Measurements from ENCODE around the gene UBP1.
"Not testable (repeated sequence)": the region's sequence is repeated elsewhere in the genome, so short reads cannot be mapped to it uniquely, and the experiment has no call there.

UBP1 gene

DNA sequence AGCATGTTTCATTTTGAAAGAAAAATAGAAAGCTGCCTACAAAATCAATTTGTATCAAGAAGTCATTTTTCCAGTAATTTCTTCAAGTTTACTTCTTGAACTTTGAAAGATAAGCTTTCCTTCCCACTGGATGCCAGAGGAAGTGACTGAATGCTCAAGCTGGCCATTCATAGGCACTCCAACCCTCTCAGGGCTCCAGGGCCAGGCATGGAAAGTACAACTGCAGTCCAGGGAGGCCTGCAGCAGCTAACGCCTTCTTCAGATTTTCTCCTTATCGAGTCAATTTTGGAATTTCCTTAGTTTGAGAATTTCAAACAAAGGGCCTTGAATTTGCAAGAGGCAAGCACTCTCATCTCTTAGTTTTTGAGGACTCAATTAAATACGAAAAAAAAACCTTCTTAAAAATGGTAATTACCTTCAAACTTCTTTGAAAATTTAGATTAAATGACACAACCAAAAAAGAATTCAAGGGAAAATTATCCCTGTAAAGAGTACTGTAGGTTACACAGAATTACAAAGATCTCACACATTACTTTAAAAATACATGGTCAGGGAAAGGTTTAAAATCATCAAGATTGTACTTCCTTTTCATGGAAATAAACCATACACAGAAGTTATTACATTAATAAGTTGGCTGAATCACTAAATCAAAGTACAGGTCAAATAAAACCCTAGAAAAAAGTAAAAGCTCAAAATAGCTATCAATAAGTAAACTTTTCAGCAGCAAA, 2.5 kb downstream of the UBP1 start:
- no peak for DNase-seq (ENCODE audit: low spot score)

DNA sequence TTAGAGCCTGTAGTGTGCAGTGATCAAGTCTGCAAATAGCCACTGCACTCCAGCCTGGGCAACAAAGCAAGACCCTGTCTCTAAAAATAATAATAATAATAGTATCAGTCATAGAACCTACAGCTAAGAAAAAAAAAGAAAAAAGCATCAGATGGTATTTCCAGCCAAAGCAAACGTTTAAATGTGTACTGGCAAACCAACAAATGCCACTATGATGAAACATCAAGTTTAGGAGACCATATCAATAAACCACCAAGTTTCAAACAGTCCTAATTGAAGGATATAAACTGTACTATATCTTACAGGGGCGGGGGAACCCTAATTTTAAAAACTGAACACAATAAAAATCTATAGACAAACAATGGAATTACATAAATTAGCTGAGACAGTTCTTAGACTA, 6.4 kb downstream of the UBP1 start:
- no peak for DNase-seq (ENCODE audit: low spot score)

DNA sequence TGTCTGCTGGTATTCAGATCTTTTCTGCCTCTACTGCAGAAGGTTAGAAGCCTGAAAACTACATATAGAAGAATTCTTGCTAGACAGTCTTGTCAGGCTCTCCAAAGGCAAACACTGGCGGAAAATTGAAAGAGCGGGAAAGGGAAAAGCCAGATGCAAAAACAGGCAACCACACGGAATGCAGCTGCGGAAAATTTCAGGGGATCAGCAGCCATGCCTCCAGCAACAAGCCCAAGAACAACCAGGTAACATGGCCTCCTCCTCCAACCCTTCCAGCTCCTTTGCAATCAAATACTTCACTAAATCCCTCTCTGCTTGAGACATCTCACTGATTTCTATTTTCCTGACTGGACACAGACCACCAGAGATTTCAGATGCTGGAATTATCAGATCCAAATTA, 9.6 kb downstream of the UBP1 start:
- no peak for DNase-seq (ENCODE audit: low spot score)

DNA sequence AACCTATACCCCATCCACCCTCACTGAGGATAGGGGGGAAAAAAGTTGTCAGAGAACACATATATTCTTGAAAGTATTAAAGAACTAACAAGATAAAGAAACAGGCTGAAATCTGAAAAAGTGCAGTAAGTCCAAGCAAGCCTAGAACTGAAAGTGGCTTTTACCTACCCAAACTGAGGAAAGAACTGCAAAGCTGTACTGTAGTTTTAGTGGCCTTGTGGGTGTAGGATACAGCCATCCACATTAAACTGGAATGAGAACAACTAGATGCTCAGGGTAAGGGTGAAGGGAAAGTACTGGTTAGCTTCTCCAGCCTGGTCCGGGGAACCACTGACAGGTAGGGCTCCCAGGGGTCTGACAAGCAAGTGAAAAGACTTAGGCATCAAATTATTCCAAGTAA, 10.1 kb downstream of the UBP1 start:
- DNase-seq (ENCODE audit: low spot score) = no peak

DNA sequence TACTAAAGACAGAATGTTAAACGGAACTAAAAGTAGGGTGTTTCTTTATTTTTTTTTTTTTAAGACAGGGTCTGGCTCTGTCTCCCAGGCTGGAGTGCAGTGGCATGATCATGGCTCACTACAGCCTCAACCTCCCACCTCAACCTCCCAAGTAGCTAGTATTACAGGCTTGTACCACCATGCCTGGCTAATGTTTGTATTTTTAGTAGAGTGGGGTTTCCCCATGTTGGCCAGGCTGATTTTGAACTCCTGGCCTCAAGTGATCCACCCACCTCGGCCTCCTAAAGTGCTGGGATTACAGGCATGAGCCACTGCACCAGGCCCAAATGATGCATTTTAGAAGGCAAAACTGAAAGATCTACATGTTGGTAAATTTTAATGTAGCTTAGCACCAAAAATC, 10.9 kb downstream of the UBP1 start:
- DNase-seq (ENCODE audit: low spot score) = not testable (repeated sequence)

DNA sequence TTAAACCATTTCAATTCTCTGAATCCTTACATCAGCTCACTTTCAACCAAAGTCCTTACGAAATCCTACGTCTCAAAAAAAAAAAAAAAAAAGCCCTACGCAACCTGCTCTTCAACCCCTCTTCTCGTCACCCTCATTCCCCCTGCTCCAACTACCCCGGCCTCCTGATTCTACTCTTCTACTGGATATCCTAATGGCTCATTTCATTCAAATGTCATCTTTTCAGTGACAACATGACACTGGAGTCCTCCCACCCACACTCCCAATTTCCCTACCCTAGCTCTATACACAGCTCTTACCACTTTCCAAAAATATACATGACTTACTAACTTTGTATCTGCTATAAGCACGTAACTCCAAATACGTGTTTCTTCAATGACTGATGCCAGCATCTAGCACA, 11.5 kb downstream of the UBP1 start:
- DNase-seq (ENCODE audit: low spot score) = no peak

DNA sequence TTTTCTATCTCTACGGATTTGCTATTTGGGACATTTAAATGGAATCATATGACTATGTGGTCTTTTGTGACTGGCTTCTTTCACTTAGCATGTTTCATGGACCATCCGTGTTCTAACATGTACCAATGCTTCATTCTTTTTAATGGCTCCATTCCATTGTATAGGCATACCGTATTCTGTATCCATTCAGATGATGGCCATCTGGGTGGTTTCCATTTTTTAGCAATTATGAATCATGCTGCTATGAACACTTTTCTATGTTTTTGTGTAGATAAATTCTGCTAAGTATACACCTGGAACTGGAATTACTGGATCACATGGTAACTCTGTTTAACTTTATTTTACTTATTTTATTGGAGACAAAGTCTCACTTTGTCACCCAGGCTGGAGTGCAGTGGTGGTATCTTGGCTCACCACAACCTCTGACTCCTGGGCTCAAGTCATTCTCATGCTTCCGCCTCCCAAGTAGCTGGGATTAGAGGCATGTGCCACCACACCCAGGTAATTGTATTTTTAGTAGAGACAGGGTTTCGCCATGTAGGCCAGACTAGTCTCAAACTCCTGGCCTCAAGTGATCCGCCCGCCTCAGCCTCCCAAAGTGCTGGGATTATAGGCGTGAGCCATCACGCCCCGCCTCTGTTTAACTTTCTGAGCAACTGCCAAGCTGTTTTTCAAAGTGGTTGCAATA, 13.4 kb downstream of the UBP1 start:
- DNase-seq (ENCODE audit: low spot score) = no peak

DNA sequence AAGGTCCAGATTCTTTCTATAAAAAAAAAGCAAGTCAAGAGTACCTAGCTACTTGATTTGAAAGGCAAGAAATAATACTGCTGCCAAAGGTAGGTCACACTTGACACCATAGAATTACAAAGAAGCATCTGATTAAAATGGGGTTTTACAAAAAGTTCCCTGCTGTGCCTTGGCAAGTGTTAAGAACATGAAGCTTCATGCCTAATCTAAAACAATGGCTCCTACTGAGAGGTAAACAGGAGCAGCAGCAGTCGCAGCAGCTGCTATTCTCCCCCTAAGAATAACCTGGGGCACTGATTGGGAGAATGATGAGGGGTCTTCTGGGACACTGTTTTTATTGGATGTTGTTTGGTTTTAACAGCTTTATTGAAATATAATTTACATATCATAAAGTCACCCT, 14.1 kb downstream of the UBP1 start:
- DNase-seq (ENCODE audit: low spot score) = no peak

DNA sequence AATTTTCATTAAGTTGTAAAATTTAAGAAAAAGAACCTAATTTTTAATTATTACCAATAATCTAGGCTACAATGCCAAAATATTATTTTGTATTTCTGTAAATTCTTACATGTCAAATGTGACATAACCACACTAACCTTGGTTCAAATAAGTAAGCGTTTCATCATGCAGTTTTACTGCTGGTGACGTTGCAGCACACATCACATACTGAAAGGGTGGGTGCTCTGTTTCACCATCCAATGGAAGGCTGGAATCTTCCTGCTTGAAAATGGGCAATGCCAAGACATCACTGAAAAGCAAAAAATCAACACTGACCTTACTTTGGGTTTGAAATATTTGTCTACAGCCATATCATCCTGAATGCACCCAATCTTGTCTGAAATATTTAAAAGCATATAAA, 14.8 kb downstream of the UBP1 start:
- no peak for DNase-seq (ENCODE audit: low spot score)

DNA sequence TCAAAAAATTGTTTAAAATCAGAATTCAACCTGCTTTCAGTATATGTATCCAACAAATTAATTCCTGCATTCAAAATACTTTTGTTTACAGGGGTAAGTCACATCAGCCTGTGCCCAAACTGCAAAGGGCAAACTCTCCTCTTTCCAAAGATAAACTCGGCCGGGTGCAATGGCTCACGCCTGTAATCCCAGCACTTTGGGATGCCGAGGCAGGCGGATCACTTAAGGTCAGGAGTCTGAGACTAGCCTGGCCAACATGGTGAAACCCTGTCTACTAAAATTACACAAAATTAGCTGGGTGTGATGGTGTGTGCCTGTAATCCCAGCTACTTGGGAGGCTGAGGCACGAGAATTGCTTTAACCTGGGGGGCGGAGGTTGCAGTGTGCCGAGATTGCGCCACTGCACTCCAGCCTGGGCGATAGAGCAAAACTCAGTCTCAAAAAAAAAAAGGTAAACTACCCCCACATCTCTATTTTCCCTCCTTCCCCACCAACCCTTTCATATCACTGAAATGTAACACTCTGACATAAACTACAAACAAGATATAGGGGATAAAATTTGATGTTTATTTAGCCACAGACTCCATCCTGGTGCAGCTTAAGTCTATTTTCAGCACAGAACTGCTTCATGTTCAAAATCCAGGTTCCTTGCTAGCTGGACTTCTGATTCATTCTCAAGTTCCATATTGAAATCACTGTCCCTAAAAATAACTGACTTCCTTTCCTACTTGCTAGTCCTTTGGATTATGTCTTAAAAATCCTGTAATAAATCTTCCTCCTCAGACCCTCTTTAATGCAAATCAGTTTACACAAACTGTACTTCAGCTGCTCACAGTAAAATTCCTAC, 15.4 kb downstream of the UBP1 start:
- no peak for DNase-seq (ENCODE audit: low spot score)

DNA sequence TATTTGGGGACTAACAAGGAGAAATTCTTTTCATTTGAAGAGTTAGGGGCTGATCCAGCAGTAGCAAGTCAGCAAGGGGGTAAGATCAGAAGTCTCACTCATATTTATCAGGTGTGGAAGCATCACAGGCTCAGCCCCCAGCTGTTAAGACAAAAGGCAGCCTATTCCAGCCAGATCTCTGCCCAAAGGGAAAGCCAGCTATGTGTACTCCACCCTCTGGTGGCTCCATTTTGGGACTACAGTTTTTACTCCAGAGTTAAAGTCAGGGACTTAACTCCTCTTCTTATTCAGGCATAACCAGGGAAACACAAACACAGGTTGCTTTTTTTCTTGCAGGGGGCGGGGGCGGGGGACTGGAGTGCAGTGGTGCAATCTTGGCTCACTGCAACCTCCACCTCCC, 19.2 kb downstream of the UBP1 start:
- no peak for DNase-seq (ENCODE audit: low spot score)

DNA sequence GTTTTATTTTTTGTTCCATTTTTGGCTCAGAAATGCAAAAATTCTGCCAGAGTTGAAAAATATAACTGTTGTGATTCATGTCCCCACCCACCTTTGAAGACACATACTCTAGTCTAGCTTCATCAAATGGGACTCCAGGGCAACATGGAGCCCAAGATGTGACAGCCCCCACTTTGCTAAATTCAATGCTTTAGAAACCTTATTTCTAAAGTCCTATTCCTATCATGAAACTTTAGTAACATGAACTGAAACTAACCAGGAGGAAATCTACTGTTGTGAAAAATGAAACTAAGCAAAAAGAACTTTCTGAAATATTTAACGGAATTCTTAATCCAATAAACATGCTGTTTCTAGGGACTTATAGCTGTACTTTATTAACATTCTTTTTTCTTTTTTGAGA, 20.3 kb downstream of the UBP1 start:
- no peak for DNase-seq (ENCODE audit: low spot score)

DNA sequence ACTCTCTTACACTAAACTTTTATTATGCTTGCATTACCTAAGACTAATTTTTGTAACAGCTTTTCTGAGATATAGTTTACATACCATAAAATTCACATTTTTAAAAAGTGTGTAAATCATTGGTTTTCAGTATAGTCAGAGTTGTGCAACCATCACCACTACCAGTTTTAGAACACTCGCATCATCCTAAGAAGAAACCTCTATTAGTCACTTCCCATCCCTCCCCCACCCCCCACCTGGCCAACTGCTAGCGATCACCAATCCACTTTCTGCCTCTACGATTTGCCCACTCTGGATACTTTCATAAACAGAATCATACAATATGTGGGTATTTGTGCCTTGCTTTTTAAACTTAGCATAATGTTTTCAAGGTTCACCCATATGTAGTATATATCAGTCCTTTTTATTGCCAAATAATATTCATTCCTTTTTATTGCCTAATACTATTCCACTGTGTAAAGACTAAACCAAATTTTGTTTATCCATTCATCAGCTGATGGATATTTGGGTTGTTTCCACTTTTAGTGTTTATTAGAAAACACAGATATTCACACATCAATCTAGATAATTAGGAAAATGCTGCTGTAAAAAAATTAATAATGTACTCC, 23.0 kb downstream of the UBP1 start:
- no peak for DNase-seq (ENCODE audit: low spot score)

DNA sequence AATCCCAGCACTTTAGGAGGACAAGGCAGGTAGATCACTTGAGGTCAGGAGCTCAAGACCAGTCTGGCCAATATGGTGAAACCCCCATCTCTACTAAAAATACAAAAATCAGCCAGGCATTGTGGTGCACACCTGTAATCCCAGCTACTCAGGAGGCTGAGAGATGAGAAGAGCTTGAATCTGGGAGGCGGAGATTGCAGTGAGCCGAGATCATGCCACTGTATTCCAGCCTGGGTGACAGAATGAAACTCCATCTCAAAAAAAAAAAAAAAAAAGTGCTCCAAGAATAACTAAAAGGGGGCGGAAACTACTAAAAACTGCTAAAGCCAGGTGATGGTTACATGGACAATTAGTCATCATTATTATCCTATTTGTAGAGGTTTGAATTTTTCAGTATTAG, 29.4 kb downstream of the UBP1 start:
- not testable (repeated sequence) for DNase-seq (ENCODE audit: low spot score)

DNA sequence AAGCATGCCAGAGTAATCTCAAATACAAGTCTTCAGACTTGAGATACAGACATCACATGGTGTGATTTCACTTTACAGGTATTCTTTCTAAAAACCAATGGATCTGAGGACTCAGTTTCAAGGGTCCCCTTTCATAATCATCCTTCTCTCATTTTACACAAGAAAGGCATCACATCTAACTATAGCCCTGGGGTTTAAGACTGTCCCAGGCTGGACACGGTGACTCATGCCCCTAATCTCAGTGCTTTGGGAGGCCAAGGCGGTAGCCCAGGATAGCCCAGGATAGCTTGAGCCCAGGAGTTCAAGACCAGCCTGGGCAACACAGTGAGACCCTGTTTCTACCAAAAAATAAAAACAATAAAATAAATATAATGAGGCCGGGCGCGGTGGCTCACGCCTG, 36.4 kb downstream of the UBP1 start:
- DNase-seq (ENCODE audit: low spot score) = no peak

DNA sequence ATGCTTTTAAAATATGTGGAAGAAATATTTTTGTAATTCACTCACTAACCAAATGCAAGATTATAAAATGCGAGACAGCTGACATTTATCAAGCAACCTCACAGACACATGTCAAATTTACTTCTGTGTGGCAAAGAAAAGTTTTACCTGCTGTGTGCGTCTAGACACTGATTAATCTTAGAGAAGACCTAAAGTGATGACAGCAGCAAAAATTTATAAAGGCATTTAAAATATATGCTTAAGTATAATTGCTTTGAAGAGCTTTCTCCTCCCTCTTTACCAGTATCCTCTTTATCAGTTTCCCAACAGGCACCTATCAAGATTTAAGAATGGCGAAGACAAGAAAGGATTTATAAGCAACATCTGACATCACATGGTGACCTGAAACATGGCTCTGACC, 37.3 kb downstream of the UBP1 start:
- no peak for DNase-seq (ENCODE audit: low spot score)

DNA sequence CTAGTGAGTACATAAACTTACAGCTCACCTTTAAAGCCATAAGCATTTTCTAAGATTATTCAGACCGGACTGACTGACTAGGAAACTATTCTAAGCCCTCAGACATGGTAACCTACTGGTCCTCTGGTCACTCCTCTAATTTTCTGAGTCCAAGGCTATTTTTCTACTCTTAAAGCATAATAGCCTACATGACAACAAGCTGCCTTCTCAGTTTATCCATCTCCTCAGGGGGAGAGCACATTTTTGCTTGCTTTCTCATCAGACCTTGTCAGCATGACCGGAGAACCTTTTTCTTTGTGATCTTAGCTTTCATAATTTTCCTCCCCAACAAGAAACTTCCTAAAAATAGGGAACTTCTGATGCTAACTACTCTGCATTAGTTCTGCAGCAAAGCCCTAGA, 38.4 kb downstream of the UBP1 start:
- DNase-seq (ENCODE audit: low spot score) = no peak

DNA sequence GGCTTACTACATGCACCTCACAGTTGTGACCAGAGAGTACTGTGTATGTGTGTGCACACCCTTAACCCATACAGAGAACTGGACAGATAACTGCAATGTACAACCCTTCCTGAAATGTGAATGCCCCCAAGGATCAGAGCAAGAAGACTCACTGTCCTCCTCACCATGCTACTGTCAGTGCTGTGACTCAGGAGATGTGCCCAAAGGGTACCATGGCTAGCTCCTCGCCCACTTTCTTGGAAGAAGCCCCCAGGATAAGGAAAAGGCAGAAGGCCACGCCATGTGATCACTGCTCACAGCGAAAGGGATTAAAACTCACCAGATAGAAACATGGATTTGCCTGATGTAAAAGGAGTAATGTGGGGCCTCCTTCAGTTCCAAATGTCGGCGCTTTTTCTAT, 41.8 kb downstream of the UBP1 start:
- no peak for DNase-seq (ENCODE audit: low spot score)

DNA sequence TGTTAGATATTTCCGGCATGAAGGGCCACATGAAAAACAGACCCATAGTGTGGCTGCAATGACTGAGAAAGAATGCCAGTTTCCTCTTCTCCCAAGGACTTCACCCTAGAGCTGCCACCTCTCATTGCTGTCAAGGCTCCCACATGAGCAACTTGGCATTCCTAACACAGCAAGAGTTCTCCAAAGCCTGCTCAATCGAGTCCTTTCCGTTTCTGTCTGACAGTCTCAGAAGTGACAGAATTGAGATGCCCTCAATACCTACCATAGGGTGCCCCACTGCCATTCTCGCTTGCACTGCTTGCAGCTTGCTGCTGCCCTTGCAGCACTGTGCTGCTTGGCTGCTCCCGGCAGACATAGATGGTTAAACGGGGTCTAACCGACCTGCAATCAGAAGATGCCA, 44.3 kb downstream of the UBP1 start:
- no peak for DNase-seq (ENCODE audit: low spot score)

DNA sequence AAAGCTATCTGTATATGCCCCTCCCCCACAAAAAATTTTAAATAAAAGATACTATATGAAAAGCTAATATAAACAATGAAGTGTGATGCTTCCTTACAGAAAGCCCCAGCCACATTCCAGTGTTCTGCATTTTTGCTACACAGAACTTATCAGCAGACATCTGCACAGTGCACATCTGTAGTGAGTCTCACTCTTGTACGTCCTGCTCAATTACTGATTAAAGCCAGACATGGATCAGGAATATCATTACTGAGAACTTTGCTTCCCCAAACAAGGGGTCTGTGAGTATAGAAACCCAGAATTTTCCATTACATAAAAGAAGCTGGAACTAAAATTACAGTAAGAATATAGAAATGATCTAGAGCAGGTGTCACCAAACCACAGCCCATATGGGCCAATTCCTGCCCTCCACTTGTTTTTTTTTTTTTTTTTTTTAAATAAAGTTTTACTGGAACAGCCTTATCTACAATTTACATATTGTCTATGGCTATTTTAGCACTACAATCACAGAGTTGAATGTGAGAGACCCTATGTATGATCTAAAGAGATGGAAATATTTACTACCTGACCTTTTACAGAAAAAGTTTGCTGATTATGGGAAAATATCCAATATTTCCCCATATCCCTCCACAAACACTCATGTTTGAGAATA, 45.7 kb downstream of the UBP1 start:
- no peak for DNase-seq (ENCODE audit: low spot score)

DNA sequence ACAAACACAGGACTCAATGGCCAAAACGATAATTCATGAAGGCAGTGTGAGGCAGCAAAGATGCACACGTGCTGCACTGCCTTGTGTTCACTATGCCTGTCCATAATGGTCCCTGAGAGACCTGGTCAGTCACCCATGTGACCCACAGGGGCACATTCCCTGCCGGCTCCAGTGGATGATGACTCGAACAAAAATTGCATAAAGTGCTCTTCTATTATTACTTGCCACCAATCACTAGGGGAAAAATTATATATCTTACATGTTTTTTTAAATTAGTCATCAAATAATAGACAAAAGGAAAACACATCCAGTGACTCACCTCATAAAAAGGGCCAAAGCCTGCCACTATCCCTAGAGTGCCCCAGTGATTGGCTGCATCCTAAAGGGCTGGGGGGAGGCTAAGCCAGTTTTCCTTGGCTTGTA, 47.5 kb downstream of the UBP1 start:
- DNase-seq (ENCODE audit: low spot score) = no peak

DNA sequence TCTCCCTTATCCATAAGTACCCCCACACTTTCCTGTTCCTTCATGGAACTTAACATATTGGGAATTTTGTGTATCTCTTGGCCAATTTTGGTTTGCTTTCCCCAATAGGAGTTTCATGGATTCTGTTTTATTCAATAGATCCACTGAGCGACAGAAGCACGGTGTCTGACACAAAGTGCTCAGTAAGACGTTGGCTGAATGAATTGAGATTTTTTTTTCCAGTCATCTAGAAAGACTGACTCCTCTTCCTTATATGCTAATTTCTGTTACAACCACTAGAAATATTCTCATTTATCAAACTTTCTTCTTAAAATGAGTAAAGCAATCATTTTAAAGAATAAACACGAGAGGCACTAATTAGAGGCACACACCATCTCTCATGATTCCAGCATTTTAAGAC, 48.1 kb downstream of the UBP1 start:
- no peak for DNase-seq (ENCODE audit: low spot score)

All from globus pallidus (tissue), 1 donor.